HCT116 (cell line): ENCODE results near the gene TUBB4B. TPM values are rescaled to one million over a fixed set of nuclear protein-coding genes. Genes with fewer than 3 reads are reported as not detected.

Experiments
- ATAC-seq: fragments of 200-7000 bp; cut with Tn5 transposase; 2 replicates; pipeline ENCODE4 v1.9.1; 2020; ENCODE audit warnings: mild to moderate bottlenecking, moderate library complexity
- BruUV-seq: library from RNA; stranded (reverse); fragments of 400-500 nt; replicated peaks from 2 replicates; lab custom pipeline; 2021; lab: Mats Ljungman, UMichigan
- CTCF ChIA-PET: fragments of 300-600 bp; sonication (Branson Sonifier 250); formaldehyde crosslinking; loops from one replicate; lab custom pipeline; 2021; ENCODE audit warnings: antibody characterized with exemption; lab: Charles Lee
- POLR2A ChIA-PET: fragments of 300-600, 350-600 bp; sonication (Branson Sonifier 250); formaldehyde crosslinking; loops from one replicate; lab custom pipeline; 2021; ENCODE audit warnings: antibody characterized with exemption; lab: Charles Lee
- RAD21 ChIA-PET, 2 experiments: fragments of 300-600 bp; sonication (Branson Sonifier 250); formaldehyde crosslinking; loops; one replicate each; lab custom pipeline; 2023; ENCODE audit warnings: low total read pairs in 2 of 2; ENCODE audit not compliant: uncharacterized antibody in 2 of 2, unreplicated experiment in 2 of 2, low non-redundant PET in 1 of 2; lab: Charles Lee
- DNase-seq: peaks from one replicate; pipeline ENCODE4 v3.0.0-alpha.2; 2010; ENCODE audit warnings: low read depth, low spot score
- H2AFZ ChIP-seq: fragments of 200-600 bp; shearing (Covaris generic), sonication (generic); 2 replicates; pipeline ENCODE4 v1.6.1; 2017; ENCODE audit warnings: low read depth, mixed run types, mixed read lengths, antibody characterized with exemption, low read length; ENCODE audit not compliant: poor library complexity, severe bottlenecking
- H3K27ac ChIP-seq: 2 replicates; pipeline ENCODE4 v1.5.1; 2012; ENCODE audit warnings: low read depth, low read length
- H3K27me3 ChIP-seq: fragments of 200-600 bp; sonication (generic); 2 replicates; pipeline ENCODE4 v1.6.1; 2016; ENCODE audit warnings: mixed run types, low read length, mixed read lengths; ENCODE audit not compliant: insufficient read depth
- H3K36me3 ChIP-seq, 2 experiments: fragments of 200-500 bp in 1 of 2; fragments of 200-600 bp in 1 of 2; sonication (Bioruptor generic) in 1 of 2; sonication (generic) in 1 of 2; 2 replicates each; pipeline versions ENCODE4 v1.5.1 to v1.6.1; 2014 to 2016; ENCODE audit warnings: low read length in 2 of 2, inconsistent platforms in 1 of 2, mixed read lengths in 1 of 2, mixed run types in 1 of 2; ENCODE audit not compliant: insufficient read depth in 2 of 2, control insufficient read depth in 1 of 2
- H3K4me1 ChIP-seq, 2 experiments: fragments of 200-600 bp in 1 of 2; sonication (generic) in 1 of 2; 2 replicates each; pipeline versions ENCODE4 v1.5.1 to v1.6.1; 2012 to 2017; ENCODE audit warnings: low read length in 2 of 2, inconsistent platforms in 1 of 2, mild to moderate bottlenecking in 1 of 2, mixed read lengths in 1 of 2, mixed run types in 1 of 2, moderate library complexity in 1 of 2; ENCODE audit not compliant: insufficient read depth in 2 of 2, control insufficient read depth in 1 of 2
- H3K4me2 ChIP-seq: fragments of 200-600 bp; sonication (generic); 2 replicates; pipeline ENCODE4 v1.6.1; 2017; ENCODE audit warnings: mixed run types, low read length, mixed read lengths
- H3K4me3 ChIP-seq, 2 experiments: fragments of 200-600 bp in 1 of 2; sonication (generic) in 1 of 2; replicated peaks in 1 of 2; 2 replicates each; pipeline ENCODE4 v1.5.1; 2011 to 2016; ENCODE audit warnings: low read length in 2 of 2, control low read depth in 1 of 2, low read depth in 1 of 2, mild to moderate bottlenecking in 1 of 2, mixed read lengths in 1 of 2, mixed run types in 1 of 2
- H3K79me2 ChIP-seq: fragments of 200-600 bp; sonication (generic); 2 replicates; pipeline ENCODE4 v1.6.1; 2017; ENCODE audit warnings: mild to moderate bottlenecking, mixed run types, low read length, moderate library complexity, mixed read lengths; ENCODE audit not compliant: insufficient read depth
- H3K9ac ChIP-seq: fragments of 200-600 bp; sonication (generic); 2 replicates; pipeline ENCODE4 v1.6.1; 2016; ENCODE audit warnings: low read length, mixed read lengths
- H3K9me2 ChIP-seq: fragments of 200-600 bp; sonication (generic), shearing (Covaris generic); 2 replicates; pipeline ENCODE4 v1.6.1; 2017; ENCODE audit warnings: mixed run types, mild to moderate bottlenecking, moderate library complexity; ENCODE audit not compliant: insufficient read depth
- H3K9me3 ChIP-seq, 2 experiments: fragments of 200-500 bp in 1 of 2; fragments of 200-600 bp in 1 of 2; sonication (Bioruptor generic) in 1 of 2; sonication (generic) in 1 of 2; 2 replicates each; pipeline ENCODE4 v1.6.1; 2014 to 2017; ENCODE audit warnings: low read length in 2 of 2, mixed read lengths in 2 of 2, inconsistent platforms in 1 of 2, low read depth in 1 of 2, mild to moderate bottlenecking in 1 of 2, mixed run types in 1 of 2, moderate library complexity in 1 of 2; ENCODE audit not compliant: control insufficient read depth in 1 of 2, insufficient read depth in 1 of 2
- H4K20me1 ChIP-seq: fragments of 200-600 bp; sonication (generic), shearing (Covaris generic); 2 replicates; pipeline ENCODE4 v1.6.1; 2017; ENCODE audit warnings: mixed run types, mild to moderate bottlenecking, moderate library complexity; ENCODE audit not compliant: insufficient read depth
- CEBPB ChIP-seq: IDR thresholded peaks from 2 replicates; pipeline ENCODE4 v1.6.1; 2012; ENCODE audit warnings: low read depth
- ELF1 ChIP-seq: IDR thresholded peaks from 2 replicates; pipeline ENCODE4 v1.6.1; 2012; ENCODE audit warnings: low read depth, borderline replicate concordance
- EZH2 ChIP-seq: fragments of 200-600 bp; sonication (generic); IDR thresholded peaks from 2 replicates; pipeline ENCODE4 v1.6.1; 2017; ENCODE audit warnings: antibody characterized with exemption, mixed run types
- EZH2phosphoT487 ChIP-seq: fragments of 200-600 bp; IDR thresholded peaks from 2 replicates; pipeline ENCODE4 v1.6.1; 2018; ENCODE audit warnings: antibody characterized with exemption, borderline replicate concordance
- MAX ChIP-seq: IDR thresholded peaks from 2 replicates; pipeline ENCODE4 v1.6.1; 2012
- POLR2A ChIP-seq: IDR thresholded peaks from 2 replicates; pipeline ENCODE4 v1.7.0; 2011; ENCODE audit warnings: borderline replicate concordance; ENCODE audit not compliant: insufficient read depth, insufficient read length; ENCODE audit errors: extremely low read depth
- RAD21 ChIP-seq: IDR thresholded peaks from 2 replicates; pipeline ENCODE4 v1.6.1; 2012; ENCODE audit warnings: low read depth, mild to moderate bottlenecking
- REST ChIP-seq: IDR thresholded peaks from 2 replicates; pipeline ENCODE4 v1.6.1; 2012; ENCODE audit warnings: low read depth
- SIN3A ChIP-seq: IDR thresholded peaks from 2 replicates; pipeline ENCODE4 v1.6.1; 2012; ENCODE audit warnings: low read depth
- SP1 ChIP-seq: IDR thresholded peaks from 2 replicates; pipeline ENCODE4 v1.6.1; 2012; ENCODE audit warnings: low read depth
- ZBTB33 ChIP-seq: IDR thresholded peaks from 2 replicates; pipeline ENCODE4 v1.6.1; 2011; ENCODE audit warnings: mild to moderate bottlenecking, low read length, moderate library complexity; ENCODE audit not compliant: insufficient replicate concordance; ENCODE audit errors: extremely low read depth
- ZFX ChIP-seq: fragments of 450-650 bp; IDR thresholded peaks from 2 replicates; pipeline ENCODE4 v1.6.1; 2017
- ZNF274 ChIP-seq: fragments of 200-500 bp; sonication (Bioruptor generic); IDR thresholded peaks from 2 replicates; pipeline ENCODE4 v1.6.1; 2014; ENCODE audit warnings: mild to moderate bottlenecking, low read depth, low read length, inconsistent platforms
- intact Hi-C: fragments of 100-400 bp; cut with micrococcal nuclease; formaldehyde crosslinking; loops from 2 replicates; pipeline ENCODE4 v1.10.0; 2022
- total RNA-seq: library from RNA; stranded (reverse); gene quantifications from one replicate; pipeline ENCODE4 v1.2.1, GENCODE V29; 2021; ENCODE audit not compliant: unreplicated experiment

Gene TUBB4B
- total RNA-seq, 1 experiment from 2014 or later, result 502 TPM

GRCh38 chr9:137221506-137222111 lies 19.5 kb upstream of the TUBB4B start:
- peak overlapping the region; percentile 74 for H3K4me2 ChIP-seq
- H3K79me2 ChIP-seq, result no peaks in the 10 kb centered on the region
- intact Hi-C loops, result loop anchor here (2.0 to 10.0 kb wide), 3 partner anchors 17 to 437 kb away; partner anchors contain the start of genes NDOR1 and TMEM203
- peak overlapping the region; percentile 98; the same call in 1 of the 2 replicates for H3K27ac ChIP-seq
- H3K4me1 ChIP-seq, result peaks cover 51 to 80% of the 10 kb centered on the region in 2 experiments
- H4K20me1 ChIP-seq, result no peaks in the 10 kb centered on the region
- no peak for ATAC-seq
- no peak overlapping the region for H2AFZ ChIP-seq
- no peaks in the 10 kb centered on the region for H3K9me3 ChIP-seq
- POLR2A ChIA-PET, result interaction anchor here (1.2 kb wide), 1 partner anchor 19 kb away, joined by 3 read pairs; the partner anchor contains the start of gene TUBB4B
- H3K36me3 ChIP-seq, result no peaks in the 10 kb centered on the region
- peak overlapping the region; percentile 50 to 60 for H3K4me3 ChIP-seq
- DNase-seq, result no peak
- H3K9ac ChIP-seq, result peak overlapping the region; percentile 59
- no peaks in the 10 kb centered on the region for H3K27me3 ChIP-seq
- no TSS peak for BruUV-seq
- CTCF ChIA-PET, result no interaction called here
- H3K9me2 ChIP-seq, result no peaks in the 10 kb centered on the region
- RAD21 ChIA-PET, result no interaction called here
- TF ChIP-seq ELF1 (no peak), ZFX (no peak), ZNF274 (no peak), REST (no peak), SIN3A (no peak), MAX (no peak), ZBTB33 (no peak), CEBPB (no peak), RAD21 (no peak), SP1 (no peak), EZH2phosphoT487 (no peak), POLR2A (no peak), EZH2 (no peak)
- TF ChIP-seq, all 23 proteins: peak for 0
